IMR-90 (cell line): ENCODE results near the gene FOXO1. TPM values are rescaled to one million over a fixed set of nuclear protein-coding genes. Genes with fewer than 3 reads are reported as not detected.

Experiments used
- ATAC-seq: fragments of 200-7000 bp; cut with Tn5 transposase; 2 replicates; pipeline ENCODE4 v1.9.1; 2020; ENCODE audit warnings: low read depth, mild to moderate bottlenecking, moderate library complexity
- BruUV-seq: library from RNA; stranded (reverse); fragments of 400-500 nt; replicated peaks from 2 replicates; lab custom pipeline; 2021; lab: Mats Ljungman, UMichigan
- CTCF ChIA-PET: fragments of 300-600 bp; formaldehyde crosslinking; extraction: SDS; loops from one replicate; lab custom pipeline; 2021; ENCODE audit warnings: antibody characterized with exemption; lab: Yijun Ruan, JAX
- POLR2A ChIA-PET: fragments of 300-600 bp; sonication (Branson Sonifier 250); formaldehyde crosslinking; loops from one replicate; lab custom pipeline; 2022; ENCODE audit warnings: antibody characterized with exemption; ENCODE audit not compliant: unreplicated experiment; lab: Charles Lee
- DNase-seq: peaks from one replicate; pipeline ENCODE4 v3.0.0; 2013
- H2AFZ ChIP-seq: replicated peaks from 2 replicates; pipeline ENCODE3; 2013; ENCODE audit warnings: low read length, mild to moderate bottlenecking; ENCODE audit not compliant: poor library complexity
- H2AK5ac ChIP-seq: 2 replicates; pipeline ENCODE4 v1.6.1; 2013; ENCODE audit warnings: low read depth, low read length, inconsistent platforms
- H2AK9ac ChIP-seq: replicated peaks from 2 replicates; pipeline ENCODE3; 2013; ENCODE audit warnings: mild to moderate bottlenecking, low read depth, low read length, moderate library complexity; ENCODE audit not compliant: poor library complexity
- H2BK120ac ChIP-seq: 2 replicates; pipeline ENCODE4 v1.6.1; 2013; ENCODE audit warnings: low read depth, low read length, inconsistent platforms
- H2BK15ac ChIP-seq: 3 replicates; pipeline ENCODE4 v1.6.1; 2013; ENCODE audit warnings: low read depth, low read length, inconsistent platforms
- H2BK20ac ChIP-seq: 2 replicates; pipeline ENCODE4 v1.6.1; 2013; ENCODE audit warnings: low read depth, mild to moderate bottlenecking, inconsistent platforms, low read length, moderate library complexity
- H2BK5ac ChIP-seq: 2 replicates; pipeline ENCODE4 v1.6.1; 2013; ENCODE audit warnings: mild to moderate bottlenecking, low read depth, low read length, inconsistent platforms; ENCODE audit not compliant: poor library complexity, severe bottlenecking
- H3K14ac ChIP-seq: replicated peaks from 2 replicates; pipeline ENCODE4 v1.6.1; 2013; ENCODE audit warnings: low read depth, low read length, inconsistent platforms
- H3K18ac ChIP-seq: 2 replicates; pipeline ENCODE4 v1.6.1; 2013; ENCODE audit warnings: low read depth, low read length, control low read depth
- H3K23ac ChIP-seq: 2 replicates; pipeline ENCODE4 v1.6.1; 2013; ENCODE audit warnings: low read depth, low read length, inconsistent platforms
- H3K27ac ChIP-seq: 2 replicates; pipeline ENCODE4 v1.5.1; 2013; ENCODE audit warnings: mild to moderate bottlenecking, control low read depth, low read length; ENCODE audit not compliant: insufficient read depth
- H3K27me3 ChIP-seq: 2 replicates; pipeline ENCODE4 v1.6.1; 2013; ENCODE audit warnings: low read length; ENCODE audit not compliant: control insufficient read depth, insufficient read depth
- H3K36me3 ChIP-seq: 2 replicates; pipeline ENCODE4 v1.6.1; 2013; ENCODE audit warnings: low read length, mixed read lengths; ENCODE audit not compliant: control insufficient read depth, insufficient read depth
- H3K4ac ChIP-seq: 2 replicates; pipeline ENCODE4 v1.6.1; 2013; ENCODE audit warnings: low read depth, low read length, inconsistent platforms
- H3K4me1 ChIP-seq: 2 replicates; pipeline ENCODE4 v1.6.1; 2013; ENCODE audit warnings: low read length, mixed read lengths; ENCODE audit not compliant: control insufficient read depth, insufficient read depth
- H3K4me2 ChIP-seq: 2 replicates; pipeline ENCODE4 v1.6.1; 2013; ENCODE audit warnings: low read depth, mild to moderate bottlenecking, control low read depth, low read length, moderate library complexity
- H3K4me3 ChIP-seq: 2 replicates; pipeline ENCODE4 v1.5.1; 2013; ENCODE audit warnings: low read depth, mild to moderate bottlenecking, control low read depth, low read length, moderate library complexity; ENCODE audit not compliant: insufficient read depth
- H3K56ac ChIP-seq: 2 replicates; pipeline ENCODE4 v1.6.1; 2013; ENCODE audit warnings: low read length, inconsistent platforms; ENCODE audit not compliant: insufficient read depth; ENCODE audit errors: extremely low read depth
- H3K79me1 ChIP-seq, 2 experiments: 2 replicates each; pipeline ENCODE4 v1.6.1; 2013; ENCODE audit warnings: low read length in 2 of 2, inconsistent platforms in 1 of 2, low read depth in 1 of 2
- H3K9ac ChIP-seq: 2 replicates; pipeline ENCODE4 v1.6.1; 2013; ENCODE audit warnings: low read depth, low read length, control low read depth
- H3K9me1 ChIP-seq: 2 replicates; pipeline ENCODE4 v1.6.1; 2013; ENCODE audit warnings: low read length, inconsistent platforms; ENCODE audit not compliant: insufficient read depth
- H3K9me3 ChIP-seq: 2 replicates; pipeline ENCODE4 v1.6.1; 2013; ENCODE audit warnings: low read length; ENCODE audit not compliant: control insufficient read depth, insufficient read depth
- H4K20me1 ChIP-seq: 2 replicates; pipeline ENCODE4 v1.6.1; 2013; ENCODE audit warnings: low read length, inconsistent platforms; ENCODE audit not compliant: insufficient read depth
- H4K5ac ChIP-seq: 2 replicates; pipeline ENCODE4 v1.6.1; 2013; ENCODE audit warnings: mild to moderate bottlenecking, low read depth, low read length, control low read depth
- H4K8ac ChIP-seq, 2 experiments: 2 replicates each; pipeline ENCODE4 v1.6.1; 2013; ENCODE audit warnings: low read depth in 2 of 2, low read length in 2 of 2, control low read depth in 1 of 2, inconsistent platforms in 1 of 2
- H4K91ac ChIP-seq: 2 replicates; pipeline ENCODE4 v1.6.1; 2013; ENCODE audit warnings: low read depth, low read length, inconsistent platforms; ENCODE audit not compliant: insufficient read depth
- BHLHE40 ChIP-seq: fragments of 150-350 bp; IDR thresholded peaks from 2 replicates; pipeline ENCODE4 v1.6.1; 2016; ENCODE audit warnings: mild to moderate bottlenecking, low read depth, low read length
- CEBPB ChIP-seq: IDR thresholded peaks from 2 replicates; pipeline ENCODE4 v1.6.1; 2012; ENCODE audit warnings: low read depth, low read length, improper control_type of control experiment
- CHD1 ChIP-seq: IDR thresholded peaks from 2 replicates; pipeline ENCODE4 v1.6.1; 2012; ENCODE audit warnings: low read depth, low read length, improper control_type of control experiment
- FOS ChIP-seq: fragments of 150-350 bp; IDR thresholded peaks from 2 replicates; pipeline ENCODE4 v1.6.1; 2016; ENCODE audit warnings: low read depth, low read length
- MAFK ChIP-seq: IDR thresholded peaks from 2 replicates; pipeline ENCODE4 v1.6.1; 2012; ENCODE audit warnings: low read depth, low read length, improper control_type of control experiment
- MAZ ChIP-seq: IDR thresholded peaks from 2 replicates; pipeline ENCODE4 v1.6.1; 2012; ENCODE audit warnings: low read depth, mild to moderate bottlenecking, low read length, improper control_type of control experiment, moderate library complexity, borderline replicate concordance
- MXI1 ChIP-seq: IDR thresholded peaks from 2 replicates; pipeline ENCODE4 v1.6.1; 2012; ENCODE audit warnings: low read depth, mild to moderate bottlenecking, low read length, moderate library complexity, borderline replicate concordance
- NFE2L2 ChIP-seq: fragments of 150-350 bp; IDR thresholded peaks from 2 replicates; pipeline ENCODE4 v1.6.1; 2016; ENCODE audit warnings: low read depth, mild to moderate bottlenecking, low read length
- POLR2A ChIP-seq: IDR thresholded peaks from 2 replicates; pipeline ENCODE4 v1.6.1; 2012; ENCODE audit warnings: mild to moderate bottlenecking, low read depth, low read length
- RAD21 ChIP-seq: IDR thresholded peaks from 2 replicates; pipeline ENCODE4 v1.6.1; 2012; ENCODE audit warnings: low read length, improper control_type of control experiment
- RCOR1 ChIP-seq: IDR thresholded peaks from 2 replicates; pipeline ENCODE4 v1.6.1; 2012; ENCODE audit warnings: mild to moderate bottlenecking, low read length, improper control_type of control experiment; ENCODE audit not compliant: insufficient replicate concordance
- RFX5 ChIP-seq: IDR thresholded peaks from 2 replicates; pipeline ENCODE4 v1.8.0; 2012; ENCODE audit warnings: low read depth, mild to moderate bottlenecking, low read length, moderate library complexity
- SMC3 ChIP-seq: fragments of 150-350 bp; IDR thresholded peaks from 2 replicates; pipeline ENCODE4 v1.6.1; 2016; ENCODE audit warnings: low read depth, mild to moderate bottlenecking, antibody characterized with exemption, low read length, moderate library complexity
- WGBS, 2 experiments: methylation state at CpG; one replicate each; pipeline versions ENCODE4 v1.1.5 to v1.1.7; 2013; ENCODE audit warnings: missing lambda C conversion rate in 2 of 2; ENCODE audit not compliant: insufficient read length in 1 of 2; ENCODE audit errors: extremely low coverage in 2 of 2; 5-methylcytosine and 5-hydroxymethylcytosine counted together
- dilution Hi-C: fragments of 300-500 bp; cut with HindIII; formaldehyde crosslinking; loops from one replicate; pipeline ENCODE4 v1.14.3; 2018; ENCODE audit warnings: low sequenced_read_pairs; ENCODE audit not compliant: unreplicated experiment
- in situ Hi-C: fragments of 300-500 bp; cut with MboI; formaldehyde crosslinking; loops from 3 replicates; pipeline ENCODE4 v1.14.3; 2019; ENCODE audit warnings: low sequenced_read_pairs, inconsistent platforms, mixed read lengths
- intact Hi-C: fragments of 100-400 bp; cut with micrococcal nuclease; formaldehyde crosslinking; loops from 2 replicates; pipeline ENCODE4 v1.10.0; 2022
- polyA plus RNA-seq, 3 experiments: library from polyadenylated mRNA; depleted of rRNA; stranded (reverse); fragments of >200 nt; gene quantifications; 2 replicates each; pipeline ENCODE4 v1.2.3, GENCODE V29; 2012; ENCODE audit warnings: low replicate concordance in 1 of 3
- total RNA-seq: library from RNA; depleted of rRNA; stranded (reverse); fragments of >200 nt; gene quantifications from 2 replicates; pipeline ENCODE4 v1.2.3, GENCODE V29; 2012
- TF ChIP-seq, protein P1 (sequence below): fragments of 150-350 bp; IDR thresholded peaks from 2 replicates; pipeline ENCODE4 v1.6.1; 2017; ENCODE audit warnings: mild to moderate bottlenecking, antibody characterized with exemption, low read length, low read depth
- TF ChIP-seq, protein P2 (sequence below): fragments of 150-350 bp; IDR thresholded peaks from 2 replicates; pipeline ENCODE4 v1.6.1; 2016; ENCODE audit warnings: low read depth, mild to moderate bottlenecking, low read length, moderate library complexity, borderline replicate concordance
- TF ChIP-seq, protein P3 (sequence below): conservative IDR thresholded peaks from 2 replicates; pipeline ENCODE4 v1.5.1; 2012; ENCODE audit warnings: mild to moderate bottlenecking, low read depth, low read length, improper control_type of control experiment

Gene FOXO1
- total and polyA plus RNA-seq, 2 of the 4 experiments (the other 2 are of a cell fraction) = 0.12 to 0.18 TPM

DNA sequence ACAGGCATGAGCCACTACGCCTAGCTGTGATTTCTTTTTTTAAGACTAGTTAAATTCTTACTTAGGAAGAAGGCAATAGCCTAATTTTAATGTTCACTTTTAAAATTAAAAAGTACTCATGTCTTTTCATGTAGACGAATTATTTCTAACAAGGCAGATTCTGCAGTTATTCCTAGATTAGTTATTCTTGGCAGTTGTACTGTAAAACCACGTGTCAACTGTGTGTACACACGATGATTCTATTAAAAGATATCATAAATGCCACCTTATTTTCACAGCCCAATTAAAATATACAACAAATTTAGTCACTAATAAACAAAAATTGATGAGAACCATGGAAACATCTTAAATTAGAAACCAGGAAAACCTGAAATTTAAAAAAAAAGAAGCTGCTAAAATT is 10.6 kb upstream of the FOXO1 start:
- in situ Hi-C loops = loop anchor here (25.0 kb wide), 1 partner anchor 990 kb away; no protein-coding TSS in a partner anchor
- Histone ChIP-seq H4K91ac (no peak overlapping the region), H3K56ac (no peak overlapping the region), H3K79me1 (no peaks in the 10 kb centered on the region), H3K27me3 (peaks cover 8% of the 10 kb centered on the region), H4K5ac (no peak overlapping the region), H3K4ac (no peak overlapping the region), H3K4me1 (no peaks in the 10 kb centered on the region), H2AK5ac (no peak overlapping the region), H2BK20ac (no peak overlapping the region), H3K4me3 (no peak overlapping the region), H3K9me3 (no peaks in the 10 kb centered on the region), H4K8ac (no peak overlapping the region), H3K23ac (no peak overlapping the region), H2AFZ (no peak overlapping the region), H3K4me2 (no peak overlapping the region), H3K14ac (no peak overlapping the region), H2BK15ac (no peak overlapping the region), H3K9ac (no peak overlapping the region), H3K9me1 (no peaks in the 10 kb centered on the region), H2BK120ac (no peak overlapping the region), H3K18ac (no peak overlapping the region), H3K27ac (no peak overlapping the region), H3K36me3 (no peaks in the 10 kb centered on the region), H2AK9ac (no peak overlapping the region), H2BK5ac (no peak overlapping the region), H4K20me1 (no peaks in the 10 kb centered on the region)
- ChIA-PET POLR2A (no interaction called here), CTCF (interaction anchor here (0.6 kb wide), 1 partner anchor 732 kb away, joined by 5 read pairs; no protein-coding TSS in a partner anchor)
- WGBS, 2 experiments = no CpG with 5 or more reads among the region's 4 CpGs
- no TSS peak for BruUV-seq
- intact Hi-C loops = no loop called here
- ATAC-seq = no peak
- DNase-seq = no peak
- TF ChIP-seq, protein P1, sequence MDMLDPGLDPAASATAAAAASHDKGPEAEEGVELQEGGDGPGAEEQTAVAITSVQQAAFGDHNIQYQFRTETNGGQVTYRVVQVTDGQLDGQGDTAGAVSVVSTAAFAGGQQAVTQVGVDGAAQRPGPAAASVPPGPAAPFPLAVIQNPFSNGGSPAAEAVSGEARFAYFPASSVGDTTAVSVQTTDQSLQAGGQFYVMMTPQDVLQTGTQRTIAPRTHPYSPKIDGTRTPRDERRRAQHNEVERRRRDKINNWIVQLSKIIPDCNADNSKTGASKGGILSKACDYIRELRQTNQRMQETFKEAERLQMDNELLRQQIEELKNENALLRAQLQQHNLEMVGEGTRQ = no peak
- TF ChIP-seq RFX5 (no peak), POLR2A (no peak), MAFK (no peak), FOS (no peak), MAZ (no peak), BHLHE40 (no peak), RCOR1 (no peak), NFE2L2 (no peak), CHD1 (no peak), SMC3 (no peak), MXI1 (no peak), CEBPB (no peak), RAD21 (no peak)
- TF ChIP-seq, protein P2, sequence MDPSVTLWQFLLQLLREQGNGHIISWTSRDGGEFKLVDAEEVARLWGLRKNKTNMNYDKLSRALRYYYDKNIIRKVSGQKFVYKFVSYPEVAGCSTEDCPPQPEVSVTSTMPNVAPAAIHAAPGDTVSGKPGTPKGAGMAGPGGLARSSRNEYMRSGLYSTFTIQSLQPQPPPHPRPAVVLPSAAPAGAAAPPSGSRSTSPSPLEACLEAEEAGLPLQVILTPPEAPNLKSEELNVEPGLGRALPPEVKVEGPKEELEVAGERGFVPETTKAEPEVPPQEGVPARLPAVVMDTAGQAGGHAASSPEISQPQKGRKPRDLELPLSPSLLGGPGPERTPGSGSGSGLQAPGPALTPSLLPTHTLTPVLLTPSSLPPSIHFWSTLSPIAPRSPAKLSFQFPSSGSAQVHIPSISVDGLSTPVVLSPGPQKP = no peak
- TF ChIP-seq, protein P3, sequence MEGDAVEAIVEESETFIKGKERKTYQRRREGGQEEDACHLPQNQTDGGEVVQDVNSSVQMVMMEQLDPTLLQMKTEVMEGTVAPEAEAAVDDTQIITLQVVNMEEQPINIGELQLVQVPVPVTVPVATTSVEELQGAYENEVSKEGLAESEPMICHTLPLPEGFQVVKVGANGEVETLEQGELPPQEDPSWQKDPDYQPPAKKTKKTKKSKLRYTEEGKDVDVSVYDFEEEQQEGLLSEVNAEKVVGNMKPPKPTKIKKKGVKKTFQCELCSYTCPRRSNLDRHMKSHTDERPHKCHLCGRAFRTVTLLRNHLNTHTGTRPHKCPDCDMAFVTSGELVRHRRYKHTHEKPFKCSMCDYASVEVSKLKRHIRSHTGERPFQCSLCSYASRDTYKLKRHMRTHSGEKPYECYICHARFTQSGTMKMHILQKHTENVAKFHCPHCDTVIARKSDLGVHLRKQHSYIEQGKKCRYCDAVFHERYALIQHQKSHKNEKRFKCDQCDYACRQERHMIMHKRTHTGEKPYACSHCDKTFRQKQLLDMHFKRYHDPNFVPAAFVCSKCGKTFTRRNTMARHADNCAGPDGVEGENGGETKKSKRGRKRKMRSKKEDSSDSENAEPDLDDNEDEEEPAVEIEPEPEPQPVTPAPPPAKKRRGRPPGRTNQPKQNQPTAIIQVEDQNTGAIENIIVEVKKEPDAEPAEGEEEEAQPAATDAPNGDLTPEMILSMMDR = no peak
- dilution Hi-C loops = no loop called here
